NOMO-1 (cell line): ENCODE measurements around the gene SLC1A3.

Experiments
- DNase-seq, 2 experiments: peaks; one replicate each; lab custom pipeline; 2025; ENCODE audit not compliant: unreplicated experiment in 2 of 2; lab: John Stamatoyannopoulos, UW

Gene SLC1A3

GRCh38 chr5:36599986-36600779, 6.2 kb upstream of the SLC1A3 start:
- no peak for DNase-seq

GRCh38 chr5:36600917-36601527, 5.4 kb upstream of the SLC1A3 start:
- no peak for DNase-seq

GRCh38 chr5:36602704-36603321, 3.6 kb upstream of the SLC1A3 start:
- peak; percentile 43 to 56 for DNase-seq

GRCh38 chr5:36605241-36605640, 1.2 kb upstream of the SLC1A3 start:
- no peak for DNase-seq

GRCh38 chr5:36606036-36606427, 374 bp upstream of the SLC1A3 start:
- DNase-seq = peak in 1 of 2 experiments; percentile 51

- peak; percentile 58 to 69 for DNase-seq
Measured at GRCh38 chr5:36607114-36607571, 737 bp downstream of the SLC1A3 start.

GRCh38 chr5:36607838-36608783, 1.7 kb downstream of the SLC1A3 start:
- no peak for DNase-seq

GRCh38 chr5:36610621-36611020, 4.2 kb downstream of the SLC1A3 start:
- no peak for DNase-seq

- peak in 1 of 2 experiments; percentile 17 for DNase-seq
Measured at GRCh38 chr5:36611520-36612274, 5.3 kb downstream of the SLC1A3 start.

GRCh38 chr5:36613241-36613640, 6.8 kb downstream of the SLC1A3 start:
- DNase-seq = no peak

GRCh38 chr5:36613771-36614656, 7.6 kb downstream of the SLC1A3 start:
- DNase-seq = no peak

GRCh38 chr5:36614657-36615308, 8.4 kb downstream of the SLC1A3 start:
- DNase-seq = no peak

- no peak for DNase-seq
Measured at GRCh38 chr5:36619012-36619635, 12.7 kb downstream of the SLC1A3 start.

- DNase-seq = no peak
Measured at GRCh38 chr5:36621985-36622384, 15.6 kb downstream of the SLC1A3 start.

- DNase-seq = no peak
Measured at GRCh38 chr5:36623832-36624231, 17.4 kb downstream of the SLC1A3 start.

- no peak for DNase-seq
Measured at GRCh38 chr5:36624277-36624676, 17.9 kb downstream of the SLC1A3 start.

GRCh38 chr5:36628695-36629094, 22.3 kb downstream of the SLC1A3 start:
- no peak for DNase-seq

GRCh38 chr5:36629729-36630128, 23.3 kb downstream of the SLC1A3 start:
- DNase-seq = no peak
